ENCODE measurements around the gene RAB11FIP3.

- TF ChIP-seq CTCF (IDR thresholded peaks at IDR 0.05 in 4 of 5, conservative IDR thresholded peaks at IDR 0.05 in 1 of 5) (no peak), POLR2A (IDR thresholded peaks at IDR 0.05) (no peak)
Observed at GRCh38 chr16:386641-387156, 38.8 kb upstream of the RAB11FIP3 start.

All from gastrocnemius medialis (tissue), 4 donors.